Suprapubic skin (tissue), 4 donors: ENCODE data around the gene GABBR1. TPM values are rescaled to one million over a fixed set of nuclear protein-coding genes. Genes with fewer than 3 reads are reported as not detected.
"Not testable (repeated sequence)": the region's sequence is repeated elsewhere in the genome, so short reads cannot be mapped to it uniquely, and the experiment has no call there.

Source experiments
- DNase-seq, 2 donors: peaks; one replicate each; pipeline ENCODE4 v3.0.0-alpha.2; 2019; ENCODE audit warnings: low spot score in 2 of 2
- H3K27ac ChIP-seq: fragments of 200-600 bp; sonication (generic); one replicate; pipeline ENCODE4 v1.5.1; 2019
- H3K27me3 ChIP-seq: fragments of 200-600 bp; sonication (generic); one replicate; pipeline ENCODE4 v1.5.1; 2019
- H3K36me3 ChIP-seq: fragments of 200-600 bp; sonication (generic); one replicate; pipeline ENCODE4 v1.5.1; 2019
- H3K4me1 ChIP-seq: fragments of 200-600 bp; sonication (generic); one replicate; pipeline ENCODE4 v1.5.1; 2019
- H3K4me3 ChIP-seq: fragments of 200-600 bp; sonication (generic); one replicate; pipeline ENCODE4 v1.5.1; 2019; ENCODE audit warnings: mild to moderate bottlenecking
- H3K9me3 ChIP-seq: fragments of 200-600 bp; sonication (generic); one replicate; pipeline ENCODE4 v1.5.1; 2019
- CTCF ChIP-seq, 2 donors: fragments of 200-600 bp in 1 of 2; fragments of 450-650 bp in 1 of 2; sonication (generic) in 1 of 2; IDR thresholded peaks; one replicate each; pipeline ENCODE4 v1.5.1; 2016 to 2019; ENCODE audit warnings: antibody characterized with exemption in 2 of 2, mild to moderate bottlenecking in 1 of 2, moderate library complexity in 1 of 2
- EP300 ChIP-seq: sonication (generic); formaldehyde crosslinking; IDR thresholded peaks from one replicate; pipeline ENCODE4 v1.6.1; 2017; ENCODE audit warnings: antibody characterized with exemption
- POLR2A ChIP-seq, 2 donors: fragments of 450-650 bp; IDR thresholded peaks; one replicate each; pipeline ENCODE4 v1.6.1; 2017; ENCODE audit warnings: antibody characterized with exemption in 2 of 2, mild to moderate bottlenecking in 2 of 2, moderate library complexity in 2 of 2
- POLR2AphosphoS5 ChIP-seq, 3 donors: sonication (generic); formaldehyde crosslinking; IDR thresholded peaks; one replicate each; pipeline ENCODE4 v1.6.1; 2017; ENCODE audit warnings: antibody characterized with exemption in 3 of 3
- WGBS: methylation state at CpG from one replicate; pipeline ENCODE4 v1.1.5; 2018; 5-methylcytosine and 5-hydroxymethylcytosine counted together
- total RNA-seq, 4 donors: library from RNA; depleted of rRNA; stranded (reverse); fragments of >200 nt; gene quantifications; one replicate each; pipeline ENCODE4 v1.1.0, GENCODE V29; 2016

Gene GABBR1
- total RNA-seq, 4 donors from 2014 or later: 16.4 to 78.1 (median 31.1) TPM

GRCh38 chr6:29671026-29671425 is 38.0 kb upstream of the GABBR1 start:
- TF ChIP-seq CTCF (IDR thresholded peaks at IDR 0.05): no peak

GRCh38 chr6:29667158-29667557 is 34.2 kb upstream of the GABBR1 start:
- Histone ChIP-seq H3K36me3 (no peaks in the 10 kb centered on the region), H3K9me3 (no peaks in the 10 kb centered on the region), H3K27me3 (peaks cover 38% of the 10 kb centered on the region), H3K4me1 (no peaks in the 10 kb centered on the region), H3K27ac (no peak overlapping the region), H3K4me3 (no peak overlapping the region)
- no peak for DNase-seq
- TF ChIP-seq EP300 (no peak), CTCF (IDR thresholded peaks at IDR 0.05) (no peak), POLR2AphosphoS5 (IDR thresholded peaks at IDR 0.05) (no peak), POLR2A (IDR thresholded peaks at IDR 0.05) (no peak)
- WGBS: 59% methylated on average over 5 of the region's 5 CpGs

More at GRCh38 chr6:29671026-29671425, 38.0 kb upstream of the GABBR1 start:
- H3K4me3 ChIP-seq: no peak overlapping the region
- WGBS: 27% methylated on average over 1 of the region's 1 CpG
- no peaks in the 10 kb centered on the region for H3K36me3 ChIP-seq
- no peak overlapping the region for H3K27ac ChIP-seq
- DNase-seq: no peak
- H3K27me3 ChIP-seq: peaks cover 20% of the 10 kb centered on the region
- no peaks in the 10 kb centered on the region for H3K4me1 ChIP-seq
- H3K9me3 ChIP-seq: no peaks in the 10 kb centered on the region

- 90% methylated on average over 1 of the region's 1 CpG for WGBS
- Histone ChIP-seq H3K4me1 (no peaks in the 10 kb centered on the region), H3K9me3 (no peaks in the 10 kb centered on the region), H3K4me3 (no peak overlapping the region), H3K27ac (no peak overlapping the region), H3K36me3 (no peaks in the 10 kb centered on the region), H3K27me3 (peaks cover 42% of the 10 kb centered on the region)
- TF ChIP-seq CTCF (IDR thresholded peaks at IDR 0.05) (no peak), POLR2A (IDR thresholded peaks at IDR 0.05) (no peak), EP300 (no peak), POLR2AphosphoS5 (IDR thresholded peaks at IDR 0.05) (no peak)
- no peak for DNase-seq
Observed at GRCh38 chr6:29666826-29667130, 33.8 kb upstream of the GABBR1 start.

- no peak for DNase-seq
- no peaks in the 10 kb centered on the region for H3K36me3 ChIP-seq
- TF ChIP-seq POLR2A (IDR thresholded peaks at IDR 0.05) (no peak), POLR2AphosphoS5 (IDR thresholded peaks at IDR 0.05) (no peak), EP300 (no peak), CTCF (IDR thresholded peaks at IDR 0.05) (no peak)
- H3K9me3 ChIP-seq: no peaks in the 10 kb centered on the region
- H3K27me3 ChIP-seq: peaks cover 43% of the 10 kb centered on the region
- H3K27ac ChIP-seq: no peak overlapping the region
- WGBS: 70% methylated on average over 8 of the region's 8 CpGs
- no peak overlapping the region for H3K4me3 ChIP-seq
- no peaks in the 10 kb centered on the region for H3K4me1 ChIP-seq
Observed at GRCh38 chr6:29665942-29666825, 33.2 kb upstream of the GABBR1 start.

- DNase-seq: no peak
- 58% methylated on average over 5 of the region's 5 CpGs for WGBS
- H3K27me3 ChIP-seq: peaks cover 31% of the 10 kb centered on the region
- no peaks in the 10 kb centered on the region for H3K36me3 ChIP-seq
- TF ChIP-seq EP300 (no peak), CTCF (IDR thresholded peaks at IDR 0.05) (no peak), POLR2AphosphoS5 (IDR thresholded peaks at IDR 0.05) (no peak), POLR2A (IDR thresholded peaks at IDR 0.05) (no peak)
- no peak overlapping the region for H3K4me3 ChIP-seq
- H3K27ac ChIP-seq: no peak overlapping the region
- no peaks in the 10 kb centered on the region for H3K9me3 ChIP-seq
- no peaks in the 10 kb centered on the region for H3K4me1 ChIP-seq
Observed at GRCh38 chr6:29663300-29664042, 30.5 kb upstream of the GABBR1 start.

GRCh38 chr6:29661502-29662141 is 28.6 kb upstream of the GABBR1 start:
- not testable (repeated sequence) for DNase-seq, H3K4me1 ChIP-seq, H3K27ac ChIP-seq, H3K9me3 ChIP-seq, H3K36me3 ChIP-seq, H3K4me3 ChIP-seq
- 24% methylated on average over 14 of the region's 14 CpGs for WGBS
- peaks cover 31% of the 10 kb centered on the region for H3K27me3 ChIP-seq
